ENCODE results near the gene STUM. TPM values are rescaled to one million over a fixed set of nuclear protein-coding genes. Genes with fewer than 3 reads are reported as not detected.

STUM gene
- polyA plus RNA-seq, 1 experiment: not detected

DNA sequence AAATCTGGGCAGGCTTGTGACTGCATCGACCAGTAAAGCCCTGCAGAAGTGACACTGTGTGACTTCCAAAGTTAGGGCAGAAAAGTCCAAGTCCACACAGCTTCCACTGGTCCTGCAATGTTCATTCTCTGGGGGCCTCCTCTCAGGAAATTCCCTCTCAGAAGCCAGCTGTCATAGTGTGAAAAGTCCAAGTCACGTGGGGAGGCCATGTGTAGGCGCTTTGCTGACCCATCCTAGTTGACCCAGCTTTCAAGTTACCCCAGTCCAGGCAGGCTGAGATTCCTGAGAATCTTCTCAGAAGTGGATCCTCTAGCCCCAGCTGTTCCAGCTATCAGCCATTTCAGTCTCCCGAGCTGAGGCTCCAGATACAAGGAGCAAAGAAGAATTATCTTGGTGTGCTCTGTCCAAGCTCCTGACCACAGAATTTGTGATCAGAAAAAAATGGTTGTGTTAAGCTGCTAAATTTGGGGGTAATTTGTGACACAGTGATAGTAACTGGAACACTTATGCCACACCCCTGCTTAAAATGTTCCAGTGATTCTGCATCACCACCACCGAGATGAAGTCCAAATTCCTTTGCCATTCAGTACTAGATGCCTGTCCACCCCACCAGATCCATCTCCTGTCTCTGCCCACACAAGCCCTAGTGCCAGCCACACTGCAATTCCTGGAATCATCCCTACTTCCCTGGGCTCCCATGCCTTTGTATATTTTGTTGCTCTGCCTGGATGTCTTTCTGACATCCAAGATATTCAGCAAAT is 2.5 kb upstream of the STUM start:
- DNase-seq (ENCODE audit: low read depth, low spot score): no peak
- TF ChIP-seq, protein P1, sequence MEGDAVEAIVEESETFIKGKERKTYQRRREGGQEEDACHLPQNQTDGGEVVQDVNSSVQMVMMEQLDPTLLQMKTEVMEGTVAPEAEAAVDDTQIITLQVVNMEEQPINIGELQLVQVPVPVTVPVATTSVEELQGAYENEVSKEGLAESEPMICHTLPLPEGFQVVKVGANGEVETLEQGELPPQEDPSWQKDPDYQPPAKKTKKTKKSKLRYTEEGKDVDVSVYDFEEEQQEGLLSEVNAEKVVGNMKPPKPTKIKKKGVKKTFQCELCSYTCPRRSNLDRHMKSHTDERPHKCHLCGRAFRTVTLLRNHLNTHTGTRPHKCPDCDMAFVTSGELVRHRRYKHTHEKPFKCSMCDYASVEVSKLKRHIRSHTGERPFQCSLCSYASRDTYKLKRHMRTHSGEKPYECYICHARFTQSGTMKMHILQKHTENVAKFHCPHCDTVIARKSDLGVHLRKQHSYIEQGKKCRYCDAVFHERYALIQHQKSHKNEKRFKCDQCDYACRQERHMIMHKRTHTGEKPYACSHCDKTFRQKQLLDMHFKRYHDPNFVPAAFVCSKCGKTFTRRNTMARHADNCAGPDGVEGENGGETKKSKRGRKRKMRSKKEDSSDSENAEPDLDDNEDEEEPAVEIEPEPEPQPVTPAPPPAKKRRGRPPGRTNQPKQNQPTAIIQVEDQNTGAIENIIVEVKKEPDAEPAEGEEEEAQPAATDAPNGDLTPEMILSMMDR (IDR thresholded peaks at IDR 0.05; ENCODE audit: low read depth, low read length): no peak
- peaks cover 30% of the 10 kb centered on the region for H3K27me3 ChIP-seq (ENCODE audit: control insufficient read depth, insufficient read depth, low read length)
- POLR2A ChIA-PET: no interaction called here
- H3K9me3 ChIP-seq (ENCODE audit: control insufficient read depth, insufficient read depth, low read length): no peaks in the 10 kb centered on the region; the same call in 1 of the 2 replicates
- H3K27ac ChIP-seq (ENCODE audit: low read depth, low read length): no peak overlapping the region
- CTCF ChIA-PET: interaction anchor here (1.6 to 2.2 kb wide), 2 partner anchors 15 to 282 kb away, joined by 7 to 9 read pairs; no protein-coding TSS in a partner anchor
- no peak overlapping the region for H3K4me3 ChIP-seq (ENCODE audit: low read depth, low read length)

GRCh38 chr1:226546926-226547325 is 1.6 kb upstream of the STUM start:
- no peak overlapping the region for H3K27ac ChIP-seq (ENCODE audit: low read depth, low read length)
- POLR2A ChIA-PET: no interaction called here
- CTCF ChIA-PET: interaction anchor here (0.6 to 2.2 kb wide), 10 partner anchors 13 to 293 kb away, joined by 3 to 13 read pairs (median 4); no protein-coding TSS in a partner anchor

GRCh38 chr1:226547754-226548191 is 791 bp upstream of the STUM start:
- peaks cover 44% of the 10 kb centered on the region for H3K27me3 ChIP-seq (ENCODE audit: control insufficient read depth, insufficient read depth, low read length)
- no peak overlapping the region for H3K4me3 ChIP-seq (ENCODE audit: low read depth, low read length)
- H3K9me3 ChIP-seq (ENCODE audit: control insufficient read depth, insufficient read depth, low read length): no peaks in the 10 kb centered on the region; the same call in 1 of the 2 replicates
- ChIA-PET CTCF (interaction anchor here (0.6 to 2.2 kb wide), 35 partner anchors 14 to 1535 kb away, joined by 3 to 13 read pairs (median 4); partner anchors contain the start of genes ARF1 and PARP1), POLR2A (no interaction called here)
- DNase-seq (ENCODE audit: low read depth, low spot score): peak; percentile 67
- H3K27ac ChIP-seq (ENCODE audit: low read depth, low read length): no peak overlapping the region
- TF ChIP-seq, protein P1 (IDR thresholded peaks at IDR 0.05; ENCODE audit: low read depth, low read length): peak; percentile 100

More at GRCh38 chr1:226546926-226547325, 1.6 kb upstream of the STUM start:
- no peaks in the 10 kb centered on the region; the same call in 1 of the 2 replicates for H3K9me3 ChIP-seq (ENCODE audit: control insufficient read depth, insufficient read depth, low read length)
- TF ChIP-seq, protein P1 (IDR thresholded peaks at IDR 0.05; ENCODE audit: low read depth, low read length): no peak
- H3K4me3 ChIP-seq (ENCODE audit: low read depth, low read length): no peak overlapping the region
- peaks cover 39% of the 10 kb centered on the region for H3K27me3 ChIP-seq (ENCODE audit: control insufficient read depth, insufficient read depth, low read length)
- DNase-seq (ENCODE audit: low read depth, low spot score): no peak

DNA sequence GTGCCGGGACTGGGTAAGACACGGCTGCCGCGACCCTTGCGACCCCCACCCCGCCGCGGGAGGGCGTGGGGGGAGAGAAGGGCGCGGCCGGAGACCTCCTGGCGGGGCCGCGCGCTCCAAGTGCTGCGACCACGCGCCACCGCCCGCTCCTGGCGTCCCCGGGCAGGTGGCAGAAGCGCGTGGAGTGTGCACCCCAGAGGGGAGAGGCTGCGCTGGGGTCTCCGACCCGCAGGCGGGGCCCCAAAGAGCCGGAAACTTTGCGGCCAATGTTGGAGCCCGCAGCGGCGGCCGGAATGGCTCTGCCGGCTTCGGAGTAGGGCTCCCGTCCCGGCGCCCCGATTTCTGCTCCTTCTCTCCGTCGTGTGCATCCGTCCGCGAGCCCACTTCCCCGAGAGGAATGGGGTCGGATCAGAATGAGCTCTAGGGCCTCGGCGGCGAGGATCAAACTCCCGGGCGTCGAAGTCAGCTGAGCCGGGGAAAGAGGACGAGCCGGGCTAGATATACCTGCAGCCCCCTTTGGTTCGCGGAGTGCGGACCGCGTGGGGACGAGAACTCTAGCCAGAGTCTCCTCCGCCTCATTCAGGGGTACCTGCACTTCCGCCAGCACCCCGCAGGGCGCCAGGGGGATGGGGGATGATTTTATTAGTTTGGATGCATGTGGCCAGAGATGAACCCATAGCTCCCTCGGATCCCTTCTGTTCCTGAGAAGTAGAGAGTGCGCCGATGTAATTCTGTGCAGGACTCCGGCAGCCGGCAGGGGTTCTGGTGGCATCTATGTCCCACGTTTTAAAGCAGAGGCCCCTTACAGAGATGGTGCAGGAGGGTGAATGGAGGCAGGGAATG is 751 bp downstream of the STUM start:
- TF ChIP-seq, protein P1 (IDR thresholded peaks at IDR 0.05; ENCODE audit: low read depth, low read length): no peak
- H3K4me3 ChIP-seq (ENCODE audit: low read depth, low read length): no peak overlapping the region
- peaks cover 48% of the 10 kb centered on the region for H3K27me3 ChIP-seq (ENCODE audit: control insufficient read depth, insufficient read depth, low read length)
- no peaks in the 10 kb centered on the region; the same call in 1 of the 2 replicates for H3K9me3 ChIP-seq (ENCODE audit: control insufficient read depth, insufficient read depth, low read length)
- DNase-seq (ENCODE audit: low read depth, low spot score): no peak
- ChIA-PET CTCF (interaction anchor here (1.1 to 1.2 kb wide), 2 partner anchors 169 to 277 kb away, joined by 4 read pairs; no protein-coding TSS in a partner anchor), POLR2A (no interaction called here)
- H3K27ac ChIP-seq (ENCODE audit: low read depth, low read length): no peak overlapping the region

All from AG04450 (cell line).